Endothelial cell of umbilical vein (primary cell): Measurements from ENCODE around the gene TMEM270. TPM values are rescaled to one million over a fixed set of nuclear protein-coding genes. Genes with fewer than 3 reads are reported as not detected.

Source experiments
- BruUV-seq: library from RNA; stranded (reverse); fragments of 400-500 nt; replicated peaks from 2 replicates; lab custom pipeline; 2021; lab: Mats Ljungman, UMichigan
- CTCF ChIA-PET: fragments of 300-600, 350-600 bp; sonication (Branson Sonifier 250); formaldehyde crosslinking; loops from one replicate; lab custom pipeline; 2021; ENCODE audit warnings: antibody characterized with exemption, inconsistent platforms; lab: Charles Lee
- POLR2A ChIA-PET: fragments of 300-600, 350-600 bp; sonication (Branson Sonifier 250); formaldehyde crosslinking; loops from one replicate; lab custom pipeline; 2021; ENCODE audit warnings: antibody characterized with exemption, inconsistent platforms; lab: Charles Lee
- DNase-seq: peaks from one replicate; pipeline ENCODE4 v3.0.0-alpha.2; 2011; ENCODE audit warnings: low read depth, low spot score
- FAIRE-seq: peaks from 2 replicates; lab custom pipeline; 2011; peaks lifted over from hg19 to GRCh38; lab: Jason Lieb, UNC
- H2AFZ ChIP-seq: 2 replicates; pipeline ENCODE4 v1.6.0; 2012; ENCODE audit warnings: low read depth, low read length, control low read depth, inconsistent platforms
- H3K27ac ChIP-seq: 2 replicates; pipeline ENCODE4 v1.5.1; 2011; ENCODE audit warnings: low read depth, mild to moderate bottlenecking, control low read depth, low read length, moderate library complexity; ENCODE audit not compliant: insufficient read depth
- H3K27me3 ChIP-seq, 2 experiments: 2 replicates each; pipeline versions ENCODE4 v1.6.0 to v1.6.1; 2011; ENCODE audit warnings: low read length in 2 of 2, mixed read lengths in 1 of 2; ENCODE audit not compliant: control insufficient read depth in 2 of 2, insufficient read depth in 2 of 2
- H3K36me3 ChIP-seq, 2 experiments: 2 replicates in 1 of 2; 3 replicates in 1 of 2; pipeline ENCODE4 v1.5.1; 2011; ENCODE audit warnings: low read length in 2 of 2, mild to moderate bottlenecking in 1 of 2, moderate library complexity in 1 of 2; ENCODE audit not compliant: control insufficient read depth in 2 of 2, insufficient read depth in 2 of 2; ENCODE audit errors: extremely low read depth in 1 of 2
- H3K4me1 ChIP-seq: 3 replicates; pipeline ENCODE4 v1.5.1; 2011; ENCODE audit warnings: mild to moderate bottlenecking, low read length; ENCODE audit not compliant: control insufficient read depth, insufficient read depth; ENCODE audit errors: extremely low read depth
- H3K4me2 ChIP-seq: 2 replicates; pipeline ENCODE4 v1.6.1; 2011; ENCODE audit warnings: low read length, control low read depth, mixed read lengths; ENCODE audit not compliant: insufficient read depth
- H3K4me3 ChIP-seq, 3 experiments: fragments of 200-600 bp in 1 of 3; sonication (generic), shearing (Covaris generic) in 1 of 3; replicated peaks in 1 of 3; 2 replicates each; pipeline ENCODE4 v1.5.1; 2011 to 2016; ENCODE audit warnings: control low read depth in 3 of 3, low read length in 3 of 3, mild to moderate bottlenecking in 2 of 3, inconsistent platforms in 1 of 3, low read depth in 1 of 3, moderate library complexity in 1 of 3; ENCODE audit not compliant: insufficient read depth in 1 of 3
- H3K79me2 ChIP-seq: 2 replicates; pipeline ENCODE4 v1.6.0; 2012; ENCODE audit warnings: low read length, inconsistent platforms; ENCODE audit not compliant: control insufficient read depth, insufficient read depth
- H3K9ac ChIP-seq: replicated peaks from 2 replicates; pipeline ENCODE3; 2011; ENCODE audit warnings: low read length, control low read depth; ENCODE audit not compliant: insufficient read depth; ENCODE audit errors: extremely low read depth
- H3K9me1 ChIP-seq: replicated peaks from 3 replicates; pipeline ENCODE4 v1.6.0; 2011; ENCODE audit warnings: mild to moderate bottlenecking, low read length; ENCODE audit not compliant: control insufficient read depth, insufficient read depth; ENCODE audit errors: extremely low read depth
- H3K9me3 ChIP-seq: replicated peaks from 2 replicates; pipeline ENCODE4 v1.5.1; 2012; ENCODE audit warnings: low read length, inconsistent platforms; ENCODE audit not compliant: control insufficient read depth, insufficient read depth
- H4K20me1 ChIP-seq: replicated peaks from 2 replicates; pipeline ENCODE3; 2011; ENCODE audit warnings: mild to moderate bottlenecking, low read length; ENCODE audit not compliant: control insufficient read depth, insufficient read depth; ENCODE audit errors: extremely low read depth
- EZH2 ChIP-seq: IDR thresholded peaks from 2 replicates; pipeline ENCODE4 v1.6.1; 2012; ENCODE audit warnings: borderline replicate concordance, low read depth, mild to moderate bottlenecking, moderate library complexity, low read length, inconsistent platforms; ENCODE audit not compliant: severe bottlenecking
- FOS ChIP-seq: IDR thresholded peaks from 2 replicates; pipeline ENCODE4 v1.6.1; 2011; ENCODE audit warnings: mild to moderate bottlenecking, low read length, moderate library complexity, borderline replicate concordance; ENCODE audit not compliant: insufficient read depth
- GATA2 ChIP-seq: IDR thresholded peaks from 2 replicates; pipeline ENCODE4 v1.7.0; 2011; ENCODE audit warnings: low read depth, mild to moderate bottlenecking, moderate library complexity, mixed read lengths, low read length; ENCODE audit not compliant: insufficient read length, insufficient read depth
- JUN ChIP-seq: IDR thresholded peaks from 2 replicates; pipeline ENCODE4 v1.6.1; 2011; ENCODE audit warnings: borderline replicate concordance, low read depth; ENCODE audit not compliant: insufficient read length, insufficient read depth
- MYC ChIP-seq: IDR thresholded peaks from one replicate; pipeline ENCODE4 v1.6.1; 2011; ENCODE audit warnings: mild to moderate bottlenecking, low read depth, low read length
- POLR2A ChIP-seq: IDR thresholded peaks from 2 replicates; pipeline ENCODE4 v1.6.1; 2012; ENCODE audit warnings: low read depth, mild to moderate bottlenecking, control low read depth, low read length
- POLR2AphosphoS5 ChIP-seq: IDR thresholded peaks from 2 replicates; pipeline ENCODE4 v1.6.1; 2012; ENCODE audit warnings: low read depth, mild to moderate bottlenecking, control low read depth, low read length, moderate library complexity; ENCODE audit not compliant: insufficient read depth
- dilution Hi-C: fragments of 300-500 bp; cut with MboI; formaldehyde crosslinking; loops from one replicate; pipeline ENCODE4 v1.15.0; 2019; ENCODE audit warnings: low sequenced_read_pairs; ENCODE audit not compliant: extremely low pct_ligation_motif_present
- intact Hi-C: fragments of 100-400 bp; cut with micrococcal nuclease; formaldehyde crosslinking; loops from one replicate; pipeline ENCODE4 v1.10.0; 2022
- polyA plus RNA-seq, 4 experiments: library from polyadenylated mRNA; depleted of rRNA in 3 of 4; stranded (reverse) in 3 of 4; unstranded in 1 of 4; fragments of >200 nt; gene quantifications; 2 replicates each; pipeline versions ENCODE4 v1.2.1 to v1.2.3, GENCODE V29; 2011 to 2012; ENCODE audit warnings: missing spikeins in 1 of 4
- total RNA-seq: library from RNA; stranded (reverse); gene quantifications from 2 replicates; pipeline ENCODE4 v1.2.3, GENCODE V29; 2021
- TF ChIP-seq, protein P1 (sequence below), 2 donors: IDR thresholded peaks; 1 replicate in 1 of 2; 2 replicates in 1 of 2; pipeline ENCODE4 v1.5.1; 2011; ENCODE audit warnings: low read length in 2 of 2, mild to moderate bottlenecking in 2 of 2, moderate library complexity in 2 of 2, control low read depth in 1 of 2, inconsistent platforms in 1 of 2, low read depth in 1 of 2; ENCODE audit not compliant: insufficient read depth in 1 of 2; ENCODE audit errors: extremely low read depth in 1 of 2
- TF ChIP-seq, protein P2 (sequence below): IDR thresholded peaks from 2 replicates; pipeline ENCODE4 v1.6.1; 2011; ENCODE audit not compliant: insufficient read depth, insufficient read length

The TMEM270 gene
- total and polyA plus RNA-seq, 2 donors (not counting 3 experiments of a cell fraction or from before 2014, with no cell fraction given), result not detected

DNA sequence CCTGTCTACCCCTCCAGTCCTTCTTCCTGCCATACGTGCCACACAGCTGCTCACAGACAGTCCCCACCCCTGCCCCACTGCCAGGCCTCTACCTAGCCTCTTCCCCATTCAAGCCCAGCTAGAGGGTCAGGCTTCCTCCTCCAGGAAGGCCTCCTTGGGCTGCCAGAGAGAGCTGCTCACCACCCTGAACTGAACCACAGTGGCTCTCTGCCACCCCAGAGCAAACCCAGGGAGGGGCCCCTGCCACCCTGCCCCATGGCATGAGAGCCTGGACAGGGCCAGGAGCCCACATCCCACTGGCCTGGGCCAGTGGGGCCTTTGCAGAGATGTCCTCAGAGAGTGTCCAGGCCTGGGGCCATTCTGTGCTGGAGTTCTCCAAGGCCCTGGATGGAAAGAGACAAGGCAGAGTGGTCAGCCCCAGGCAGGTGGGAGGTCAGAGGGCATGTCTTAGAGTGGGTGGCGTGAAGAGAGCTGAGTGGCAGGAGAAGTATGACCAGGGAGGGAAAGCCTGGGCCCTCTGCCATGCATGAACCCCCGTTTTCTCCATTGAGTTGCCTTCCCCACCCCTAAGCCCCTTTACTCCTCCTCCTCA is 40.4 kb downstream of the TMEM270 start:
- H3K36me3 ChIP-seq, result no peaks in the 10 kb centered on the region
- H3K4me3 ChIP-seq, result no peak overlapping the region
- TF ChIP-seq EZH2 (no peak), GATA2 (no peak), JUN (no peak), POLR2A (no peak), POLR2AphosphoS5 (no peak), MYC (no peak), FOS (no peak)
- TF ChIP-seq, protein P1, sequence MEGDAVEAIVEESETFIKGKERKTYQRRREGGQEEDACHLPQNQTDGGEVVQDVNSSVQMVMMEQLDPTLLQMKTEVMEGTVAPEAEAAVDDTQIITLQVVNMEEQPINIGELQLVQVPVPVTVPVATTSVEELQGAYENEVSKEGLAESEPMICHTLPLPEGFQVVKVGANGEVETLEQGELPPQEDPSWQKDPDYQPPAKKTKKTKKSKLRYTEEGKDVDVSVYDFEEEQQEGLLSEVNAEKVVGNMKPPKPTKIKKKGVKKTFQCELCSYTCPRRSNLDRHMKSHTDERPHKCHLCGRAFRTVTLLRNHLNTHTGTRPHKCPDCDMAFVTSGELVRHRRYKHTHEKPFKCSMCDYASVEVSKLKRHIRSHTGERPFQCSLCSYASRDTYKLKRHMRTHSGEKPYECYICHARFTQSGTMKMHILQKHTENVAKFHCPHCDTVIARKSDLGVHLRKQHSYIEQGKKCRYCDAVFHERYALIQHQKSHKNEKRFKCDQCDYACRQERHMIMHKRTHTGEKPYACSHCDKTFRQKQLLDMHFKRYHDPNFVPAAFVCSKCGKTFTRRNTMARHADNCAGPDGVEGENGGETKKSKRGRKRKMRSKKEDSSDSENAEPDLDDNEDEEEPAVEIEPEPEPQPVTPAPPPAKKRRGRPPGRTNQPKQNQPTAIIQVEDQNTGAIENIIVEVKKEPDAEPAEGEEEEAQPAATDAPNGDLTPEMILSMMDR (IDR thresholded peaks at IDR 0.05; ENCODE audit: extremely low read depth in 1 of 2, insufficient read depth in 1 of 2, low read depth in 1 of 2, low read length in 2 of 2), result no peak
- TF ChIP-seq, protein P2, sequence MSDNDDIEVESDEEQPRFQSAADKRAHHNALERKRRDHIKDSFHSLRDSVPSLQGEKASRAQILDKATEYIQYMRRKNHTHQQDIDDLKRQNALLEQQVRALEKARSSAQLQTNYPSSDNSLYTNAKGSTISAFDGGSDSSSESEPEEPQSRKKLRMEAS, result no peak
- CTCF ChIA-PET, result interaction anchor here (2.1 kb wide), 1 partner anchor 125 kb away, joined by 8 read pairs; no protein-coding TSS in a partner anchor
- no peaks in the 10 kb centered on the region for H3K9me3 ChIP-seq
- no peaks in the 10 kb centered on the region for H3K4me1 ChIP-seq
- H3K79me2 ChIP-seq, result no peaks in the 10 kb centered on the region
- no TSS peak for BruUV-seq
- H2AFZ ChIP-seq, result no peak overlapping the region
- no peak overlapping the region for H3K27ac ChIP-seq
- H3K4me2 ChIP-seq, result no peak overlapping the region
- dilution Hi-C loops, result no loop called here
- no peaks in the 10 kb centered on the region for H4K20me1 ChIP-seq
- no peak for DNase-seq
- FAIRE-seq, result no peak
- no peaks in the 10 kb centered on the region for H3K27me3 ChIP-seq
- no peaks in the 10 kb centered on the region for H3K9me1 ChIP-seq
- no peak overlapping the region for H3K9ac ChIP-seq
- intact Hi-C loops, result no loop called here
- POLR2A ChIA-PET, result interaction anchor here (0.6 kb wide), 1 partner anchor 139 kb away, joined by 3 read pairs; no protein-coding TSS in a partner anchor
